CD4-positive, alpha-beta memory T cell (primary cell): Measurements from ENCODE around the gene VSIG2. TPM values are rescaled to one million over a fixed set of nuclear protein-coding genes. Genes with fewer than 3 reads are reported as not detected.
A peak's percentile ranks its signal among the peaks of the same experiment; 100 is the strongest.
"Not testable (repeated sequence)": the region's sequence is repeated elsewhere in the genome, so short reads cannot be mapped to it uniquely, and the experiment has no call there.

Experiments used
- CTCF ChIA-PET: fragments of 350-600 bp; sonication (Branson Sonifier 250); formaldehyde crosslinking; loops from one replicate; lab custom pipeline; 2021; ENCODE audit warnings: inconsistent platforms; ENCODE audit not compliant: partially characterized antibody; lab: Charles Lee
- POLR2A ChIA-PET: fragments of 350-600 bp; sonication (Branson Sonifier 250); formaldehyde crosslinking; loops from one replicate; lab custom pipeline; 2021; ENCODE audit not compliant: partially characterized antibody; lab: Charles Lee
- DNase-seq, 5 donors: peaks; one replicate each; pipeline versions ENCODE4 v3.0.0 to v3.0.0-alpha.2; 2020 to 2022; ENCODE audit warnings: mixed read lengths in 1 of 5
- H3K27ac ChIP-seq: one replicate; pipeline ENCODE4 v1.7.0; 2013; ENCODE audit warnings: low read depth, low read length
- H3K27me3 ChIP-seq: 2 replicates; pipeline ENCODE4 v1.7.0; 2013; ENCODE audit warnings: mild to moderate bottlenecking, low read length, moderate library complexity; ENCODE audit not compliant: insufficient read depth
- H3K36me3 ChIP-seq: 2 replicates; pipeline ENCODE4 v1.7.0; 2013; ENCODE audit warnings: mild to moderate bottlenecking, low read length, moderate library complexity; ENCODE audit not compliant: insufficient read depth
- H3K4me1 ChIP-seq: 2 replicates; pipeline ENCODE4 v1.7.0; 2013; ENCODE audit warnings: mild to moderate bottlenecking, low read length, moderate library complexity; ENCODE audit not compliant: insufficient read depth
- H3K4me3 ChIP-seq, 2 donors: one replicate each; pipeline ENCODE4 v1.7.0; 2013; ENCODE audit warnings: low read length in 2 of 2, mild to moderate bottlenecking in 1 of 2
- H3K9me3 ChIP-seq, 2 donors: one replicate each; pipeline ENCODE4 v1.7.0; 2013; ENCODE audit warnings: low read length in 2 of 2, control low read depth in 1 of 2; ENCODE audit not compliant: control insufficient read depth in 1 of 2
- H3K27ac Mint-ChIP-seq, 7 donors: one replicate each; pipeline ENCODE4 v1.8.0; 2020 to 2021; ENCODE audit warnings: mixed read lengths in 7 of 7, mild to moderate bottlenecking in 6 of 7, inconsistent platforms in 3 of 7, moderate library complexity in 3 of 7
- H3K27me3 Mint-ChIP-seq, 2 donors: one replicate each; pipeline ENCODE4 v1.8.0; 2020 to 2021; ENCODE audit warnings: mixed read lengths in 2 of 2
- H3K36me3 Mint-ChIP-seq, 2 donors: one replicate each; pipeline ENCODE4 v1.8.0; 2020 to 2021; ENCODE audit warnings: mixed read lengths in 2 of 2, inconsistent platforms in 1 of 2, mild to moderate bottlenecking in 1 of 2
- H3K4me1 Mint-ChIP-seq, 4 donors: one replicate each; pipeline ENCODE4 v1.8.0; 2020 to 2021; ENCODE audit warnings: mixed read lengths in 4 of 4, mild to moderate bottlenecking in 1 of 4
- H3K4me3 Mint-ChIP-seq, 8 donors: one replicate each; pipeline ENCODE4 v1.8.0; 2020 to 2021; ENCODE audit warnings: mixed read lengths in 8 of 8, mild to moderate bottlenecking in 7 of 8, moderate library complexity in 6 of 8, inconsistent platforms in 3 of 8
- H3K9me3 Mint-ChIP-seq, 8 donors: one replicate each; pipeline ENCODE4 v1.8.0; 2020 to 2021; ENCODE audit warnings: mixed read lengths in 8 of 8, mild to moderate bottlenecking in 5 of 8, inconsistent platforms in 3 of 8, moderate library complexity in 1 of 8
- intact Hi-C: fragments of 100-400 bp; cut with micrococcal nuclease; formaldehyde crosslinking; loops from one replicate; pipeline ENCODE4 v1.15.1; 2023
- polyA plus RNA-seq, 2 donors: library from polyadenylated mRNA; unstranded; fragments of 300-500 nt; fragmentation: Illumina TruSeq; gene quantifications; one replicate each; pipeline ENCODE4 v1.2.3, GENCODE V29; 2021
- total RNA-seq, 2 experiments: library from RNA; stranded (reverse); gene quantifications; one replicate each; pipeline ENCODE4 v1.2.3, GENCODE V29; 2021

Gene VSIG2
- total and polyA plus RNA-seq, 4 experiments from 2014 or later = 0.39 to 0.87 (median 0.68) TPM

- Mint-ChIP-seq H3K4me3 (no peak overlapping the region), H3K27me3 (no peaks in the 10 kb centered on the region), H3K36me3 (peaks cover 6 to 8% of the 10 kb centered on the region in 2 donors), H3K27ac (no peak overlapping the region), H3K4me1 (peaks cover 15 to 19% (median 16%) of the 10 kb centered on the region in 4 donors), H3K9me3 (peaks cover 0 to 2% (median 0%) of the 10 kb centered on the region in 8 donors)
- intact Hi-C loops = no loop called here
- ChIA-PET POLR2A (no interaction called here), CTCF (interaction anchor here (0.6 to 3.8 kb wide), 4 partner anchors 12 to 109 kb away, joined by 3 to 20 read pairs (median 4); partner anchors contain the start of gene ESAM)
- Histone ChIP-seq H3K4me3 (no peak overlapping the region), H3K9me3 (no peaks in the 10 kb centered on the region), H3K27me3 (no peaks in the 10 kb centered on the region), H3K4me1 (peaks cover 10% of the 10 kb centered on the region), H3K36me3 (no peaks in the 10 kb centered on the region), H3K27ac (no peak overlapping the region)
- no peak for DNase-seq
Observed at GRCh38 chr11:124779568-124779967, 27.5 kb upstream of the VSIG2 start.

GRCh38 chr11:124778281-124778680, 26.2 kb upstream of the VSIG2 start:
- Mint-ChIP-seq H3K4me3 (no peak overlapping the region), H3K4me1 (peaks cover 15 to 19% (median 16%) of the 10 kb centered on the region in 4 donors), H3K27ac (no peak overlapping the region), H3K9me3 (no peaks in the 10 kb centered on the region), H3K27me3 (no peaks in the 10 kb centered on the region), H3K36me3 (peaks cover 8 to 12% of the 10 kb centered on the region in 2 donors)
- no peak for DNase-seq
- Histone ChIP-seq H3K4me3 (no peak overlapping the region), H3K27ac (no peak overlapping the region), H3K36me3 (no peaks in the 10 kb centered on the region), H3K27me3 (no peaks in the 10 kb centered on the region), H3K4me1 (peaks cover 10% of the 10 kb centered on the region), H3K9me3 (no peaks in the 10 kb centered on the region)
- POLR2A ChIA-PET = no interaction called here
- intact Hi-C loops = no loop called here
- CTCF ChIA-PET = interaction anchor here (3.8 kb wide), 1 partner anchor 15 kb away, joined by 20 read pairs; the partner anchor contains the start of gene ESAM

- ChIA-PET POLR2A (no interaction called here), CTCF (interaction anchor here (0.9 to 3.8 kb wide), 2 partner anchors 13 to 17 kb away, joined by 3 to 20 read pairs; partner anchors contain the start of gene ESAM)
- peak in 1 of 5 donors; percentile 7 for DNase-seq
- no peaks in the 10 kb centered on the region for H3K27me3 ChIP-seq
- intact Hi-C loops = no loop called here
- H3K4me1 Mint-ChIP-seq = peaks cover 15 to 19% (median 16%) of the 10 kb centered on the region in 4 donors
- H3K4me3 Mint-ChIP-seq = no peak overlapping the region
- peaks cover 10% of the 10 kb centered on the region for H3K4me1 ChIP-seq
- H3K27me3 Mint-ChIP-seq = no peaks in the 10 kb centered on the region
- H3K4me3 ChIP-seq = no peak overlapping the region
- peak overlapping the region in 5 of 7 donors; percentile 2 to 76 (median 10) for H3K27ac Mint-ChIP-seq
- no peaks in the 10 kb centered on the region for H3K9me3 Mint-ChIP-seq
- no peak overlapping the region for H3K27ac ChIP-seq
- H3K36me3 ChIP-seq = no peaks in the 10 kb centered on the region
- peaks cover 13 to 19% of the 10 kb centered on the region in 2 donors for H3K36me3 Mint-ChIP-seq
- H3K9me3 ChIP-seq = no peaks in the 10 kb centered on the region
Observed at GRCh38 chr11:124776865-124777645, 25.0 kb upstream of the VSIG2 start.

- H3K27me3 ChIP-seq, DNase-seq, H3K9me3 Mint-ChIP-seq, H3K4me3 ChIP-seq, H3K4me1 Mint-ChIP-seq, intact Hi-C loops, H3K4me1 ChIP-seq, H3K4me3 Mint-ChIP-seq, H3K9me3 ChIP-seq, H3K36me3 ChIP-seq, POLR2A ChIA-PET, H3K27me3 Mint-ChIP-seq, H3K27ac ChIP-seq: not testable (repeated sequence)
- CTCF ChIA-PET = interaction anchor here (4.2 to 14.1 kb wide), 3 partner anchors 8 to 99 kb away, joined by 28 to 239 read pairs (median 224); partner anchors contain the start of genes ESAM, NRGN, SIAE and SPA17
- Mint-ChIP-seq H3K27ac (peak overlapping the region in 1 of 7 donors; percentile 73), H3K36me3 (peaks cover 22 to 61% of the 10 kb centered on the region in 2 donors)
Observed at GRCh38 chr11:124770959-124771358, 18.9 kb upstream of the VSIG2 start.

GRCh38 chr11:124769806-124770774, 18.0 kb upstream of the VSIG2 start:
- Mint-ChIP-seq H3K9me3 (no peaks in the 10 kb centered on the region), H3K36me3 (peaks cover 22 to 60% of the 10 kb centered on the region in 2 donors), H3K4me3 (no peak overlapping the region), H3K4me1 (no peaks in the 10 kb centered on the region), H3K27me3 (no peaks in the 10 kb centered on the region), H3K27ac (no peak overlapping the region)
- Histone ChIP-seq H3K36me3 (no peaks in the 10 kb centered on the region), H3K4me3 (no peak overlapping the region), H3K27ac (no peak overlapping the region), H3K27me3 (no peaks in the 10 kb centered on the region), H3K4me1 (no peaks in the 10 kb centered on the region), H3K9me3 (no peaks in the 10 kb centered on the region)
- CTCF ChIA-PET = interaction anchor here (1.0 to 14.1 kb wide), 6 partner anchors 7 to 105 kb away, joined by 3 to 239 read pairs (median 22); partner anchors contain the start of genes ESAM, NRGN, SIAE and SPA17
- POLR2A ChIA-PET = interaction anchor here (1.0 to 1.2 kb wide), 2 partner anchors 24 to 99 kb away, joined by 3 read pairs; no protein-coding TSS in a partner anchor
- no peak for DNase-seq
- intact Hi-C loops = no loop called here

GRCh38 chr11:124768914-124769313, 16.9 kb upstream of the VSIG2 start:
- no peak overlapping the region for H3K4me3 Mint-ChIP-seq
- H3K36me3 Mint-ChIP-seq = peaks cover 22 to 57% of the 10 kb centered on the region in 2 donors
- Histone ChIP-seq H3K27ac (no peak overlapping the region), H3K9me3 (no peaks in the 10 kb centered on the region), H3K27me3 (no peaks in the 10 kb centered on the region), H3K4me1 (no peaks in the 10 kb centered on the region), H3K4me3 (no peak overlapping the region), H3K36me3 (no peaks in the 10 kb centered on the region)
- no peak overlapping the region for H3K27ac Mint-ChIP-seq
- H3K9me3 Mint-ChIP-seq = no peaks in the 10 kb centered on the region
- ChIA-PET CTCF (interaction anchor here (1.7 to 14.1 kb wide), 4 partner anchors 23 to 97 kb away, joined by 4 to 239 read pairs (median 120); partner anchors contain the start of genes NRGN, SIAE, SPA17 and VSIG2), POLR2A (no interaction called here)
- H3K27me3 Mint-ChIP-seq = no peaks in the 10 kb centered on the region
- intact Hi-C loops = no loop called here
- DNase-seq = no peak
- H3K4me1 Mint-ChIP-seq = no peaks in the 10 kb centered on the region
